Stimulated activated CD4-positive, alpha-beta T cell treated with anti-CD3 and anti-CD28 coated beads, TNF-alpha, amount 100 ng/mL, for 24 hours (primary cell): Measurements from ENCODE around the gene POT1.
"Not testable (repeated sequence)": the region's sequence is repeated elsewhere in the genome, so short reads cannot be mapped to it uniquely, and the experiment has no call there.

Source experiments
- DNase-seq, 3 experiments: peaks; one replicate each; pipeline ENCODE4 v3.0.0-alpha.2; 2020; ENCODE audit warnings: low read depth in 3 of 3

Gene POT1

DNA sequence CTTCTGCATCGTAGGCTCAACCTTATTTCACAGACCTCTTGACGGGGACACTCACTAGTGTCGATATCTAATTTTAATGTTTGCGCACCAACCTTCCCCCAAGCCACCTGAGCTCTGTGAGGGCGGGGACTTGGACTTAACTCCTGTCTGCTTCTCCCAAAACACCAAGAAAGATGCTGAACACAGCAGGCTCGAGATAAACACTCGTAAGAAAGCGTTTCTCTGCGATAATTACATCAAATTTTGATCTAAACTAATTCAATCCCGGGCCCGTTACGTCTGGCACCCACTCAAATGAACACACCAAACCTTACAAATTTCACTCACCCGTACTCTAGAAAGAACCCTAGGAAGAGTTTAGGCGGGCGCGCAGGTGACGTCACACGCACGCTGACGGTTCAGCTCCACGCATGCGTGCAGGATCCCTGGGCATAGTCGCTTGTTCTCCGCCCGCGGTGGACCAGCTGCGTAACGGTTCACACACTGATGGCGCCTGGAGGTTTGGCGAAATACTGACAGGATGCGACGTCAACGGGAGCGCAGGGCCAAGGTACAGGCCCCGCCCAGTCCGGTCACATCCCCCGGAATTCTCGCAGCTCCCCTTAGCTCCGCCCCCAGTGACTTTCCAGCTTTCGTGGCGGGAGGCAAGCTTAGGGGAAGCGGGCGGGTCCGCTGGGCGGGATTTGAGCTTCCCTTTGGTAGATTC, at the start of gene POT1:
Gene POT1, minus strand, starts transcription at position 359 of the 706 bp plus-strand sequence. CDS start 32,652 bp downstream, outside the sequence.
- peak; percentile 97 for DNase-seq

GRCh38 chr7:124975131-124975530, 45.5 kb upstream of the POT1 start:
- not testable (repeated sequence) for DNase-seq

- DNase-seq, result no peak
Observed at GRCh38 chr7:124965553-124965952, 35.9 kb upstream of the POT1 start.

- no peak for DNase-seq
Observed at GRCh38 chr7:124959676-124960075, 30.1 kb upstream of the POT1 start.

DNA sequence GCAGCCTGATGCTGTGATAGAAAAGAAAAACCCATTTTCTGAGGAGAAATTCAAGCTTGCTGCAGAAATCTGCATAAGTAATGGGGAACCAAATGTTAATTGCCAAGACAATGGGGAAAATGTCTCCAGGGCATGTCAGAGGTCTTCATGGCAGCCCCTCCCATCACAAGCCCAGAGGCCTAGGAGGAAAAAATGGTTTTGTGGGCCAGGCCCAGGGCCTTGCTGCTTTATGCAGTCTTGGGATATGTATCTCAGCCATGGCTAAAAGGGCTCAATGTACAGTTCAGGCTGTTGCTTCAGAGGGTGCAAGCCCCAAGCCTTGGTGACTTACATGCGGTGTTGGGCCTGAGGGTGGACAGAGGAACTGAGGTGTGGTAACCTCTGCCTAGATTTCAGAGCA, 28.3 kb upstream of the POT1 start:
- not testable (repeated sequence) for DNase-seq

DNA sequence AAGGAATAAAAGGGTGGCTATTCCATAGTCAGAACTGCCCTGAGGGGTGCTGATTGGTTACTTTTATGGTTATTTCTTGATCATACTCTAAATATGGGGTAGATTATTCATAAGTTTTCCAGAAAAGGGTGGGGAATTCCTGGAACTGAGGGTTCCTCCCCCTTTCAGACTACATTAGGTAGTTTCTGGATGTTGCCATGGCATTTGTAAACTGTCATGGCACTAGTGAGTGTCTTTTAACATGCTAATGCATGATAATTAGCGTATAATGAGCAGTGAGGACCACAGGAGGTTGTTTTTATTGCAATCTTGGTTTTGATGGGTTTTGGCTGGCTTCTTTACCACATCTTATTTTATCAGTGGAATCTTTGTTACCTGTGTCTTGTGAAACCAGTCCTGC, 26.5 kb upstream of the POT1 start:
- no peak for DNase-seq

DNA sequence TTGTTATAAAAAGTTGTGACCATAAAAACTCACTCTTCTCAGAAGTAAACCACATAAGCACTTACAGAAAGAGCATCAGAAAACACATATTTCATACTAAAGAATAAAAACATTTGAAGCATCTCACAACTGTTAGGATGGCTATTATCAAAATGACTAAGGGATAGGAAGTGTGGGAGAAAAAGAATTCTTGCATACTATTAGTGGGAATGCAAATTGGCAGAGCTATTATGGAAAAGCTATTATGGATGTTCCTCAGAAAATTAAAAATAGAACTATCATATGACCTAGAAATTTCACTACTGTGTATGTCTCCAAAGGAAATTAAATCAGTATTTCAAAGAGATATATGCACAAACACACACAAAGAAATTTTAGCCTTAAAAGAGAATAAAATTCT, 25.2 kb upstream of the POT1 start:
- DNase-seq, result no peak

DNA sequence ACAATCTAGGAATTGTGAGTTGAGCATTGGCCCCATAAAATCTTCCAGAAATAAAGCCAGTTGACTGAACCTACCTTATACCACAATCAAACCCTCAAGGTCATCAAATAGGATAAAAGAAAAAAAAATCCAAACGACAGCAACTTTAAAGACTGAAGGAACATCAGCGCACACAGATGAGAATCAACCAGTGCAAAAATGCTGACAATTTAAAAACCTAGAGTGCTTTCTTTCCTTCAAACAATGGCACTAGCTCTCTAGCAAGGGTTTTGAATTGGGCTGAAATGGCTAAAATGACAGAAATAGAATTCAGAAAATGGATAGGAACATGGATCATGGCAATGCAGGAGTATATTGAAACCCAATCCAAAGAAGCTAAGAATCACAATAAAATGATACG, 16.1 kb upstream of the POT1 start:
- no peak for DNase-seq

GRCh38 chr7:124943472-124943871, 13.8 kb upstream of the POT1 start:
- DNase-seq, result no peak

DNA sequence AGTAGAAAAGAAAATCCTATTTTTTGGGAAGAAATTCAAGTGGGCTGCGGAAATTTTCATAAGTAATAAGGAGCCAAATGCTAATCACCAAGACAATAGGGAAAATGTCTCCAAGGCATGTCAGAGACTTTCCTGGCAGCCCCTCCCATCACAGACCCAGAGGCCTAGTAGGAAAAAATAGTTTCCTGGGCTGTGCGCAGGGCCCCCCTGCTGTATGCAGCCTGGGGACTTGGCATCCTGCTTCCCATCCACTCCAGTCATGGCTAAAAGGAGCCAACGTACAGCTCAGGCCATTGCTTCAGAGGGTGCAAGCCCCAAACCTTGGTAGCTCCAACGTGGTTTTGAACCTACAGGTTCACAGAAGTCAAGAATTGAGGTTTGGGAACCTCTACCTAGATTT, 12.8 kb upstream of the POT1 start:
- no peak for DNase-seq

- no peak for DNase-seq
Observed at GRCh38 chr7:124940306-124940705, 10.7 kb upstream of the POT1 start.

GRCh38 chr7:124938128-124938527, 8.5 kb upstream of the POT1 start:
- DNase-seq, result no peak

DNA sequence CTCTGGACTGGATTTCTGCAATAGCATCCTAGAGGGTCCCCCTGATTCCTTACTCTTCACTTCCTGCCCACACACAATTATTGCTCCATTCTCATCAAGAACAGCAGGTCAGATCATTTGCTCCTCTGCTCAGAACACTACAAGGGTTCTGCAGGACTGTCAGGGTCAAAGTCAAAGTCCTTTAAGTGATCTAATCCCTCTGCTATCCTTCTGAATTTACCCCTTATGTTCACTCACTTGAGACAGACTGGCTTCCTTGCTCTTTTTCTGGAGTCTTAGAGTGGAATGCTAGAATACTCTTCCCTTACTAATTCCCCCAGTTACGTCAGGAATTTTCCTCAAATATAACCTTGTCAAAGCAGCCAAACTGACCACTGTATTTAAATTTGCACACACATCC, 7.5 kb upstream of the POT1 start:
- no peak for DNase-seq

DNA sequence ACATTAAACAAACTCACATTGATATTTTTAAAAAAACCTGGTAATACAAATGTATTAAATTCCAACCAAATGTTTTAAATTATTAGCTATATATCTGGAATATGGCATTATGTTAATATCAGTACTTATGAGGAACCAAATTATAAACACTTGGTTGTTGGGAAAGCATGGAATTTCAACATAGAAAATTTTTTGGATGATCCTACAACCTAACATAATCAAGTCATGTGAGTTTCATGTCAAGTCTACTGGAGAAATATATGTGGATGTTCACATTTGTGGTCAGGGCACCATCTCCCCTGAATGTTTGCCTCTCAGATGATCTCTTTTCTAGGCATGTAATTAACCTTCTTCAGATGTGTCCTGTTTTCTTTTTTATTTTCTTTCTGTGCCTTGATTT, 5.2 kb upstream of the POT1 start:
- DNase-seq, result no peak

DNA sequence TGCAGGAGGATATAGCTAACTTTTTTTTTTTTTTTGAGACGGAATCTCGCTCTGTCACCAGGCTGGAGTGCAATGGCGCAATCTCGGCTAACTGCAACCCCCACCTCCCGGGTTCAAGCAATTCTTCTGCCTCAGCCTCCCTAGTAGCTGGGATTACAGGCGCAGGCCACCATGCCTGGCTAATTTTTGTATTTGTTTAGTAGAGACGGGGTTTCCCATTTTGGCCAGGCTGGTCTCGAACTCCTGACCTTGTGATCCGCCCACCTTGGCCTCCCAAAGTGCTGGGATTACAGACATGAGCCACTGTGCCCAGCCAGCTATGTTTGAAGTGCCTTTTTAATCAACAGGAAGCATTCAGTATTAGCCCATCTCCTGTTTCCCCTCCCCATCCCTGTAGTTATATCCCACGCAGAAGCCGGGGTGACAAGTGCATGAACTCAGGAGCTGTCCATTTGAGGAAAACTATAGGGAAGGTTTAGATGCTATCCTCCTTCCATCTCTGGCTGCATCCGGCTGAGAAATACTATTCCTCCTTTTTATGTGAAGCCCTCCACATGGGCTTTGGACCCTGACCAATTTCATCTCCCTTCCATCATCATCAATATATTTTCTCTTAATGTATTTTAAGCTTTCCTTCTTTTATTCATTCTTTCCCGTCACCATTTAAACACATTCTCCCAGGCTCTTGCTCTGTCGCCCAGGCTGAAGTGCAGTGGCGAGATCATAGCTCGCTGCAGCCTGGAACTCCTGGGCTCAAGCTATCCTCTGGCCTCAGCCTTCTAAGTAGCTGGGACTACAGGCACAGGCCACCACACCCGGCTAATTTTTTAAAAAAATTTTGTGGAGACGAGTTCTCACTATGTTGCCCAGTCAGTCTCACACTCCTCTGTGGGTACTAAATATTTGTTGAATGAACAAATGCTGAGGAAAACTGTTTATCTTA, 1.3 kb upstream of the POT1 start:
- DNase-seq, result no peak

DNA sequence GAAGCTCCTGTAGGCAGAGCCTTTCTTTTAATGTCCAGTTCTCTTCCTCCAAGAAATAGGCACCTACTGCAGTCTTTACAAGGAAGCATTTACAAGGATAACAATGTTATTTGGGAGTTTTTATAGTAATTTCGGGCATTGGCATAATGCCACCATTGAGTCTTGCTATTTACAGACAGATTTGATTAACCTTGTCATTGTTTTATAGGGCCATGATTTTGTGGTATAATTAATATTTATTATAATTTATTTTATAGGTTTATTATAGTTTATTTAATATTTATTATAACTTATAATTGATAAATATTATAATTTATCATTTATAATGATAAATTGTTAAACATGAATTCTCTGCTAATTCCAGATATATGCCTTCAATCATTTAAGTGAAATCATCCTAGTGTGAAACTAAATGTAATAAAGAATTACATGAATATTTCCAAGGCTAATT, 573 bp upstream of the POT1 start:
- no peak for DNase-seq

DNA sequence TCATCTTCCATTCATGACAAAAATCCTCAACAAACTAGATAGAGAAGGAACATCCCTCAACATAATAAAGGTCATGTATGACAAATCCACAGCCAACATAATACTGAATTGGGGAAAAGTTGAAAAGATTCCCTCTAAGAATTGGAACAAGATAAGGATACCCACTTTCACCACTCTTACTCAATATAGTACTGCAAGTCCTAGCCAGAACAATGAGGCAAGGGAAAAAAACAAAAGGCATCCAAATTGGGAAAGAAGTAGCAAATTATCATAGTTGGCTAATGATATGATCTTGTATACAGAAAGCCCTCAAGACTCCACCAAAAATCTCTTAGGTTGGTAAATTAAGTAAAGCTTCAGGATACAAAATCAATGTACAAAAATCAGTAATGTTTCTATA, 4.7 kb downstream of the POT1 start:
- DNase-seq, result no peak

GRCh38 chr7:124922200-124922599, 7.4 kb downstream of the POT1 start:
- DNase-seq, result no peak

- DNase-seq, result no peak
Observed at GRCh38 chr7:124919841-124920240, 9.8 kb downstream of the POT1 start.

GRCh38 chr7:124918662-124919061, 11.0 kb downstream of the POT1 start:
- no peak for DNase-seq

DNA sequence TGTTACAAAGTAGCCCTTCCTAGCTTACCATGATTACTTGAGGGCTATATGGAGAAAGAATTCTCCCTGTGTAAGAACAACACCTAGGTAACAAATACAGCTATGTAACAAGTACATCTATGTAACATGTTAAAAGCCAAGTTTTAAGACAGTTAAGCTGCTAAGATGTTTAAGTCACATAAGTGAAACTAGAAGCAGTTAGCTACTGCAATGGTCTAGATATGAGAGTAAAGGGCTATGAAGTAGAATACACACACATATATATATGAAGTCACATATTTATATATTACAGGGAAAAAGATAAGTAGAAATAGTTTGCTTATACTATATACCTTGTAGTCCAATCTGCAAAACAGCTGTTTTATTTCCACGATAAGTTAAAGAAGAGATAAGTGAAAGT, 14.4 kb downstream of the POT1 start:
- DNase-seq, result no peak

DNA sequence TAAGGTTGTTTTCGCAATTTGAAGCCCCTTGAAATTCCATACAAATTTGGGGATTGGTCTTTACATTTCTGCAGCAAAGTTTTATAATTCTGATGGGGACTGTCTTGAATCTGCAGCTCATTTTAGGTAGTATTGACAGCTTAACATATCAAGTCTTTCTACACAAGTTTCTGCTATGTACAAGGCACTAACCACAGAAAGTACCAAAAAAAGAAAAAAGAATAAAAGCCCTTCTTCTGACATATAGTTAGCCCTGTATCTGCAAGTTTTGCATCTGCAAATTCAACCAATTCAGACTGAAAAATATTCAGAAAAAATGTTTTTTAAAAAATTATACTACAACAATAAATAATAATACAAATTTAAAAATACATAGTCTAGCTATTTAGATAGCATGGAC, 15.3 kb downstream of the POT1 start:
- DNase-seq, result no peak

GRCh38 chr7:124912972-124913371, 16.7 kb downstream of the POT1 start:
- no peak for DNase-seq
